Neural crest cell (in vitro differentiated cells): ENCODE results near the gene CENPP. TPM values are rescaled to one million over a fixed set of nuclear protein-coding genes. Genes with fewer than 3 reads are reported as not detected.

Experiments
- DNase-seq: peaks from one replicate; pipeline ENCODE4 v3.0.0; 2021; ENCODE audit warnings: low read depth, mixed read lengths, low spot score
- H3K27ac Mint-ChIP-seq: one replicate; pipeline ENCODE4 v1.8.0; 2021; ENCODE audit warnings: mild to moderate bottlenecking, mixed read lengths; ENCODE audit not compliant: unreplicated experiment
- H3K27me3 Mint-ChIP-seq: 2 replicates; pipeline ENCODE4 v1.8.0; 2021; ENCODE audit warnings: low read depth, mild to moderate bottlenecking, mixed read lengths
- H3K36me3 Mint-ChIP-seq: 2 replicates; pipeline ENCODE4 v1.8.0; 2021; ENCODE audit warnings: low read depth, mild to moderate bottlenecking, mixed read lengths
- H3K4me1 Mint-ChIP-seq: 2 replicates; pipeline ENCODE4 v1.8.0; 2021; ENCODE audit warnings: mixed read lengths
- H3K4me3 Mint-ChIP-seq: one replicate; pipeline ENCODE4 v1.8.0; 2021; ENCODE audit warnings: mild to moderate bottlenecking, mixed read lengths
- H3K9me3 Mint-ChIP-seq: 2 replicates; pipeline ENCODE4 v1.8.0; 2021; ENCODE audit warnings: mixed read lengths
- total RNA-seq: library from RNA; stranded (reverse); gene quantifications from 2 replicates; pipeline ENCODE4 v1.2.1, GENCODE V29; 2021
- TF ChIP-seq, protein P1 (sequence below): fragments of 200-600 bp; sonication (generic); conservative IDR thresholded peaks from 2 replicates; pipeline ENCODE4 v1.5.0; 2021; ENCODE audit warnings: antibody characterized with exemption, mild to moderate bottlenecking

The CENPP gene
- total RNA-seq, 1 donor from 2014 or later = 15.7 TPM

- Mint-ChIP-seq H3K36me3 (peaks cover 6% of the 10 kb centered on the region), H3K4me1 (no peaks in the 10 kb centered on the region), H3K9me3 (no peaks in the 10 kb centered on the region), H3K27me3 (no peaks in the 10 kb centered on the region), H3K4me3 (no peak overlapping the region), H3K27ac (no peak overlapping the region)
- no peak for DNase-seq
- TF ChIP-seq, protein P1, sequence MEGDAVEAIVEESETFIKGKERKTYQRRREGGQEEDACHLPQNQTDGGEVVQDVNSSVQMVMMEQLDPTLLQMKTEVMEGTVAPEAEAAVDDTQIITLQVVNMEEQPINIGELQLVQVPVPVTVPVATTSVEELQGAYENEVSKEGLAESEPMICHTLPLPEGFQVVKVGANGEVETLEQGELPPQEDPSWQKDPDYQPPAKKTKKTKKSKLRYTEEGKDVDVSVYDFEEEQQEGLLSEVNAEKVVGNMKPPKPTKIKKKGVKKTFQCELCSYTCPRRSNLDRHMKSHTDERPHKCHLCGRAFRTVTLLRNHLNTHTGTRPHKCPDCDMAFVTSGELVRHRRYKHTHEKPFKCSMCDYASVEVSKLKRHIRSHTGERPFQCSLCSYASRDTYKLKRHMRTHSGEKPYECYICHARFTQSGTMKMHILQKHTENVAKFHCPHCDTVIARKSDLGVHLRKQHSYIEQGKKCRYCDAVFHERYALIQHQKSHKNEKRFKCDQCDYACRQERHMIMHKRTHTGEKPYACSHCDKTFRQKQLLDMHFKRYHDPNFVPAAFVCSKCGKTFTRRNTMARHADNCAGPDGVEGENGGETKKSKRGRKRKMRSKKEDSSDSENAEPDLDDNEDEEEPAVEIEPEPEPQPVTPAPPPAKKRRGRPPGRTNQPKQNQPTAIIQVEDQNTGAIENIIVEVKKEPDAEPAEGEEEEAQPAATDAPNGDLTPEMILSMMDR = no peak
Measured at GRCh38 chr9:92345582-92345981, 19.8 kb downstream of the CENPP start.

DNA sequence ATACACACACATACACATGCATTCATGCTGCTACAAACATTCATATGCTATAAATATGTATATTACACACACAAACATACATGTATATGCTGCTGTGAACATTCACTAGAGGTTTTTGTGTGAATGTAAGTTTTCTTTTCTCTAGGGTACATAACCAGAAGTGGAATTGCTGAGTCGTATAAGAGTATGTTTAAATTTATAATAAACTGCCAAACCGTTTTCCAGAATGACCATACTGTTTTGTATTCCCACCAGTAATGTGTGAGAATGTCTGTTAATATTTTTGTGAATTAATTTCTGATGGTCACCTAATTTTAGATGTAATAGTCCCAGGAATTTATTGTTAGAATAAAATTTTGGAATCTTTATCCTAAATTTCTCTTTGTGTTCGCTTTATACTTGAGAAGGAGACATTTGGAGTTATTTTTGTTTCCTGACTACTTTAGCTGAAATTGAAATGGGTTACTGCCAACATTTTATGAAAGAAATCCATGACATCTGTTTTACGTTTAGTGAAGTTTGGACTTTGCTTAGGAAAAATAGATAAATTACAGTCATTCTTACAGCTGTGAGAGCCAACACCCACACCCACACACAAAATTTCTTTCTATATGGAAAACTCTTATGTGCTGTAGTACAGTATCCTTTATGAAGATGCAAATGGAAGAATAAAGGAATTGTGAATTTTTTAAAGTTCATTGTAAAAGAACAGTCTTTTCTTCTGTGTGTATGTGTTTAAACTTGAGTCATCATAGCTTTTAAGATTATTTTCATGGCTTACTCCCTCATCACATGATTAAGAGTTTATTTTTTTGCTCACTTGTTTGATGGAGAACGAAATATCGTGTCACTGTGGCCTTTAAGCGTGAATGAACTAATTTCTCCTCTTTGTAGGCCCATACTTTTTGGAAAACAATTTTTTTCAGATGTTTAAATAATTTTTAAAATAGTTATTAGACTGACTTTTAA, 24.3 kb downstream of the CENPP start:
- H3K4me1 Mint-ChIP-seq = no peaks in the 10 kb centered on the region
- DNase-seq = no peak
- peaks cover 17% of the 10 kb centered on the region for H3K36me3 Mint-ChIP-seq
- H3K4me3 Mint-ChIP-seq = no peak overlapping the region
- H3K27me3 Mint-ChIP-seq = no peaks in the 10 kb centered on the region
- TF ChIP-seq, protein P1 = no peak
- peaks cover 10% of the 10 kb centered on the region for H3K9me3 Mint-ChIP-seq
- H3K27ac Mint-ChIP-seq = no peak overlapping the region

DNA sequence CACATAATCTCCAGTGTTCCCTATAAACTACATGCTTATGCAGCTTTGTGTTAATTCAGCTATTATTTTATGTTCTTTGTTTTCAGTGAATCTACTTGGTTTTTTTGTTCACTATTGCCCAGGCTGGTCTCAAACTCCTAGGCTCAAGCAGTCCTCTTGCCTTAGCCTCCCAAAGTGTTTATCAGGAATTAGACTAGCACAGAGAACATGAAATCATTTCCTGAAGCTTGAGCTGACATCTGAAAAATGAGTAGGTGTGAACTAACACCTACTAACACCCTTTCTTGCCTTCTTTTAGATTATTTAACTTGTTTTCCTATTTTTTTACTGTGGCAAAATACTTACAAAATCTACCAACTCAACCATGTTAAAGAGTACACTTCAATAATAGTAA, 25.0 kb downstream of the CENPP start:
- Mint-ChIP-seq H3K27ac (no peak overlapping the region), H3K36me3 (peaks cover 17% of the 10 kb centered on the region), H3K4me3 (no peak overlapping the region), H3K9me3 (peaks cover 10% of the 10 kb centered on the region), H3K4me1 (no peaks in the 10 kb centered on the region), H3K27me3 (no peaks in the 10 kb centered on the region)
- TF ChIP-seq, protein P1 = no peak
- no peak for DNase-seq

- H3K36me3 Mint-ChIP-seq = peaks cover 26% of the 10 kb centered on the region
- H3K4me1 Mint-ChIP-seq = no peaks in the 10 kb centered on the region
- TF ChIP-seq, protein P1 = no peak
- no peak for DNase-seq
- H3K27ac Mint-ChIP-seq = no peak overlapping the region
- no peak overlapping the region for H3K4me3 Mint-ChIP-seq
- no peaks in the 10 kb centered on the region for H3K27me3 Mint-ChIP-seq
- H3K9me3 Mint-ChIP-seq = peaks cover 14% of the 10 kb centered on the region
Measured at GRCh38 chr9:92353051-92353450, 27.3 kb downstream of the CENPP start.

GRCh38 chr9:92359394-92359995, 33.7 kb downstream of the CENPP start:
- DNase-seq = no peak
- H3K36me3 Mint-ChIP-seq = peaks cover 23% of the 10 kb centered on the region

More at GRCh38 chr9:92359394-92359995, 33.7 kb downstream of the CENPP start:
- H3K9me3 Mint-ChIP-seq = peaks cover 8% of the 10 kb centered on the region
- TF ChIP-seq, protein P1 = no peak
- H3K27ac Mint-ChIP-seq = peak overlapping the region; percentile 86
- H3K4me1 Mint-ChIP-seq = peaks cover 13% of the 10 kb centered on the region
- no peak overlapping the region for H3K4me3 Mint-ChIP-seq
- H3K27me3 Mint-ChIP-seq = no peaks in the 10 kb centered on the region
